Stimulated activated CD4-positive, alpha-beta T cell treated with anti-CD3 and anti-CD28 coated beads, TNF-alpha, amount 100 ng/mL, for 24 hours (primary cell): ENCODE measurements around the gene RYR2.
"Not testable (repeated sequence)": the region's sequence is repeated elsewhere in the genome, so short reads cannot be mapped to it uniquely, and the experiment has no call there.

Experiments used
- DNase-seq, 3 experiments: peaks; one replicate each; pipeline ENCODE4 v3.0.0-alpha.2; 2020; ENCODE audit warnings: low read depth in 3 of 3

The RYR2 gene

DNA sequence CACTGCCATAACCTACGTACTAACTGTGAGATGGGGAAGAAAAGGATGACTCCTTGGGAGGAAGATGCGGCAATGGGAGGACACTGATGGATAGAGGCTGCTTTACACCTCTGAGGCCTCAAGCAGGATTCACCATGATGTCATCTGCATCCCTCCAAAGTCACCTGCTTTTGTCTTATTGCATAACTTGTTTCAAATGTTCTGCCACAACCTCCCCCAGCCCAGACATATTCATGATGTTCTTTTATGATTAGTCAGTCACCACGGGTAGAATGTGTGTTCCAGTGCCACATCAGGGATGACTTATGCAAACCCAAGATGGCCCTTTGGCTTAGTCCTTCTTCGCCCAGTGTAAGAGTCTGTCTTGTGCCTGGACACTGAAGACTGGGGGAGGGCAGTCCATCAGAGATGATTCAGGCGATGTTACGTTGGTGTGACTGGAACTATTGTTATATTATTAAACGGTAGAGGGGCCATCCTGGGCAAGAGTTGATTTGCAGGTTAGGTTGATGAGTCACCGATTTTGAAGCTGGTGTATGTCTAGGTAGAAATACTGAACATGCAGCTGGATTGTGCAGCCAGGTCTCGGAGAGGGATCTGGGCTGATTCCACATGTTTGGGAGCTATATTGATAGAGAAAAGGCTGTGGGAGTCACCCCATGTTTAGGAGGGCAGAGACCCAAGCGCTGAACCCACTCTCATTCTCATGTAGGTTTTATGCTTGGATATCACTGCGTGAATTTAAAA lies 32.6 kb downstream of the RYR2 start:
- no peak for DNase-seq

DNA sequence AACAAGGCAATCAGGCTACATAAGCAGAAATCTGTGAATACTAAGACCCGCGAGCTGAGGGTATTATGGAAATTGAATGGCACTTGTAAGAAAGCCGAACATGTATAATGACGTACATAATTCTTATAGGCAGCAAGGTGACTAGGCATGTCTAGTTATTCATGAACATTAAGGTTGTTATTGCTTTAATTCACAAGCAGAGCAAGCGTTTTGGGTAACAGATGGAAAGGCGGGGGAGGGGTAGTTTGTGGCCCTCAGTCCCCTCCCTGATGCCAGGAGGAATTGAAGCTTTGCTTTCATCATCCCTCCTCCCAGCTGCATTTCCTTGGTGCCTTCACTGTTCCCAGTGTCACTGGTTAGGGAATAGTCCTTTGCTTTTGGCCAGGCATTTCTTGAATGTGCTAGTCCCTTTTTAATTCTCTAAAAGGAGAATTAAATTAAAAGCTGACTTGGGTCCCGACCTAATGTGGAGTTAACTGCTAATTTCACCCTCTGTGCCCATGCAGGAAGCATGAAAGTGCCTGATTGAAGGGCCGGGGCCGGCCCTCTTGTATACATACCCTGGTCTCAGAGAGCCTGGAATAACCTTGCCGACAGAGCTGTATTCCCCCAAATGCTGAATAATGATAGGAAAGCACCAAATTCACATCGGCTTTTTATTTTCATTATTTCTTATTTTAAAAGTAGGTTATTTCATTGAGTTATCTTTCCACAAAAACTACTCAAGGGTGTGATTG lies 42.5 kb downstream of the RYR2 start:
- no peak for DNase-seq

DNA sequence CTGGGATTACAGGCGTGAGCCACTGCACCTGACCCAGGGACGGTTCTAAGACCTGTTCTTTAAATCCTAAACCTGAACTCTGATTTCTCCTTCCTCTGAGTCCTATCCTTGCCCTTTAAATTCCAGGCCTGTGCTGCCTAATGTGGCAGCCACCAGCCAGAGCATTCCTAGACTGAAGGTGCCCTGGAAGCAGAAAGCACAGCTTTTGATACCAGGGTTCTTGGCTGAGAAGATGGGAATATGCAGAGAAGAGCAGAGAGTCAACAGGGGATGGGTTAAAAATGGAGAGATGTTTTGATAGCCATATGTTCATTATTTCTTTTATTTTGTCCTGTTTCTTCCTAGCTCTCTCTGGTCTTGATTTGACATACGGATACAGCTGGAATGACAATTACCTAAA lies 49.7 kb downstream of the RYR2 start:
- no peak for DNase-seq

DNA sequence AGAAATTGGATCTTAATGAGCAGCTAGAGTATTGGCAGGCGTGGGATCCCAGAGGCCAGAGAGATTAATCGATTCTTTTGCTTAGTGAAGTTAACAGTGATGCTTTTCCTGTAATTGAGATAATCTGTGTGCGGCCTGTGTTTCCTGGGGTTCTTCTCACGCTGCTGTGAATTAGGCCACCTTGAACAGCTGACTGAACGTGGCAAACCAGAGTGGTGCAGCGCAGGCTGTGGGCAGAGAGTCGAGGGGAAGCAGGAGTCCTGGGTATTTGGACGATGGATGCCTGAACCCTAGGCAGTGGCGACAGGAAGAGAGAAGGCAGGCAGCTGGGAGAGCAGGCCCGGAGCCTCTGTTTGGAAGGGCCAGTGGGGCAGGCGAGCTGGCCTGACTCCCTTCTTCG lies 51.7 kb downstream of the RYR2 start:
- DNase-seq: no peak

- no peak for DNase-seq
Measured at GRCh38 chr1:237098541-237098940, 56.6 kb downstream of the RYR2 start.

DNA sequence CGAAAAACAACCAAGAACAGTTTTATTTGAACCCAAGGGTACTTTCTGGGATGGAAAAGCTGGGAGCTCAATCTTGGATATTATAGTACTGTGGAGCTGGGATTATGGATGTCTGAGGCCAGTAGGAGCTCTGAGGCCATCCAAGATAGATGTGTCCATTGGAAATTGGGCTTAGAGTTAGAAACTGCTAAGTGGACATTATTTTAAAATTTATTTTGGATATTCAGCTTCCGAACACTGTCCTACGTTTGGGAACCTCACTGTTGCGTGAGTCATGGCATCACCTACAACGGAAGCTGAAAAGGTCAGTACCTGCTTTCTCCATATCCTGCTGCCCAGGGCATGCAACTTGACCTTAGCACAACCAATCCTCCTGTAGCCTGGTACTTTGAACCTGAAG lies 61.0 kb downstream of the RYR2 start:
- DNase-seq: no peak

DNA sequence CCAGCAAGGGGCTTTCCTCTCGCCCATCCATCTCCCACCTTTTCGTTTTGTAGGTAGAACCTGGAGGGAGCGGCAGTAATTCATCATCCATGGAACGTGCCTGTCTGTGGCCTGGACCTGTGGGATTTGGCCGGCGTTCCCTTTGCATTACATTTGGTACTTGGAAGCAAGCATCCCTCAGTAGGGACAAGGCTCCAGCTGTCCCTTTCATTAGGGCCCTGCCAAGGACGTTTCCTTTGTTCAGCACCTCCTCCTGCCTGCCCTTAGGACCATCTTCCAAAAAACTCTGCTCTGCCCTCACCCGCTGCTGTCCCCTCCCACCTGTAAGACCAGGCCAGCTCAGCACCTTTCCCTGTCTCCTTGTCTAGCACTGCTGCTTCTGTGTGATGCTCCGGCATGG lies 62.1 kb downstream of the RYR2 start:
- DNase-seq: no peak

- DNase-seq: no peak
Measured at GRCh38 chr1:237105826-237106225, 63.8 kb downstream of the RYR2 start.

DNA sequence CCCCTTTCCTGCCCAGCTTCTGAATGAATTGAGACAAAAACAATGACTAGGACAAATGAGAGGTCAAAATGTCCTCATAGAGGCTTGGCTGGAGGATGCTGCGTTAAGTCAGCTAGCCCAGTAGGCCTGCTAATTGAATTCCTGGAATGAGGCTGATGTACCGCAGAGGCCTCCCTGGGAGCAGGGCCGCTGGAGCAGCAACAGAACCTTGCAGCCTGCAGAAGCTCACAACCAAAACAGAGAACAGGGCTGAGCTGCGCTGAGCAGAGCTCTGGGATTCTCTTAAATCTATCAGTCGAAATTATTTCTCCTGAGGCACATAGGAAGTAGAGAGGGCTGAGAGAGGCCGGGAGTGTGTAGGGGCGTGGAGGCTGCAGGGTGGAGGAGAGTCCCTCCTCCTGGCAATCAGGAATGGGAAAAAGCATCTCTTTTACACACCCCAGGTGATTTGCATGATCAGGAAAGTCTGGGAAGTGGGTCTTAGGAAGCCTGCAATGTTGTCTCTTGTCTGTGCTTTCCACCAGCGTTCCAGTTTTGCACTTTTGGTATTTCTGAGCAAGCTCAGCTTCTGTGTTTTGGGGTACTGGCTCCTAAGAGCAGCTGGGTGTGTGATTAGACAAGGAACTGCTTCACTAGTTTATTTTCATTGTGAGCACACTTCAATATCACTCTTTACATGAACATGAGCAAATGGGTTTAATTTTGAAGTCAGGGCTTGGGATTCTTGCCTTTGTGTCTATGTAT lies 66.5 kb downstream of the RYR2 start:
- DNase-seq: no peak

GRCh38 chr1:237111807-237112206 lies 69.8 kb downstream of the RYR2 start:
- DNase-seq: no peak

DNA sequence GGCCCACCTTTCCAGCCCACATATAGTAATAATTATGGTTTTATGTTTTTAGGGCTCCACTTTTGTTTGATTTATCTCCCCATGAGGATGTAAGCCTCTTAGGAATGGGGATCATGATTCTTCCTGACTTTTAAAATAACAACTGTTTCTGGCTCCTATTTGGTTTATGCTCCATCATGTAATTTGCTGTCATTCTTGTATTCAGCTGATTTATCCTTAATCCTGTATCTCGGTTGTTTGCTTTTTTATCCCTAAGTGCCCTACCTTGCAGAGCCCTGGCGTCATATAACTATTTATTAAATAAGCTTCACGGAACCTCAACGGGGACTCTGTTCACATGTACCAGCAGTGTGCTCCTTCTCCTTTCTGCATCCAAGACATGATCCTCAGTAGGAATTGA lies 70.7 kb downstream of the RYR2 start:
- DNase-seq: no peak

DNA sequence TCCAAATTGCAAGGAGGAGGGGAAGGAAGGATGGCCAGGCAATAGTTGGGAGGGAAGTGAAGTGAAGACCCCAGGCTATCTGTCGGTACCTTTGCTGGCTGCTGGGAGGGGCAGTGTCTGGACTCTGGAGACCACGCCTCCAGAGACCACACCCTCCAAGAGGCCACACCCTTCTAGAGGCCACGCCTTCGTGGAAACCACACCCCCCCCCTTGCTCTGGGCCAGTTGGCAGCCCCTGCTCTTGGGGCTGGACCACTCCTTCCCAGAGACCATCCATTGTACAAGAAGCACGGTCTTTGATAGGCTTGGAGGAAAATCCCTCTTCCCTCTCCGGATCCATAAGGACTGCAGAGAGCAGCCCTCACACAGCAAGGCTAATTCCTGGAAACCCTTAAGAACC lies 73.1 kb downstream of the RYR2 start:
- no peak for DNase-seq

- DNase-seq: no peak
Measured at GRCh38 chr1:237119091-237119490, 77.1 kb downstream of the RYR2 start.

- DNase-seq: no peak
Measured at GRCh38 chr1:237120683-237121082, 78.7 kb downstream of the RYR2 start.

GRCh38 chr1:237124856-237125462 lies 83.0 kb downstream of the RYR2 start:
- DNase-seq: no peak

DNA sequence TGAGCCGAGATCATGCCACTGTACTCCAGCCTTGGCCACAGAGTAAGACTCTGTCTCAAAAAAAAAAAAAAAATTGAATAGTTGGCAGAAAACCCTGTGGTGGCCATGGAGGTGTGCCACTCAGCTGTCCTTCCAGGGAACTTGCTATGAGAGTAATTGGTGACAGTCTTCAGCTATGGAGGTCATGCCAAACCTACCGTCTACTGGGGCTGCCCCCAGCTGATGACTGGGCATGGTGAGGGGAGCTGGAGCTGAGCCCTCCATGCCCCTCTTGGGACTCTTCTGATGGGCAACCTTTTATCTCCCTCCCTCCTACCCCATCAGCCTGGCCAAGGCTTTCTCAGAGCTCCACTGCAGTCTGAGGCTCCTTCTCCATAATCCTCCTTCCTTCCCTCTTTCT lies 84.2 kb downstream of the RYR2 start:
- DNase-seq: no peak

DNA sequence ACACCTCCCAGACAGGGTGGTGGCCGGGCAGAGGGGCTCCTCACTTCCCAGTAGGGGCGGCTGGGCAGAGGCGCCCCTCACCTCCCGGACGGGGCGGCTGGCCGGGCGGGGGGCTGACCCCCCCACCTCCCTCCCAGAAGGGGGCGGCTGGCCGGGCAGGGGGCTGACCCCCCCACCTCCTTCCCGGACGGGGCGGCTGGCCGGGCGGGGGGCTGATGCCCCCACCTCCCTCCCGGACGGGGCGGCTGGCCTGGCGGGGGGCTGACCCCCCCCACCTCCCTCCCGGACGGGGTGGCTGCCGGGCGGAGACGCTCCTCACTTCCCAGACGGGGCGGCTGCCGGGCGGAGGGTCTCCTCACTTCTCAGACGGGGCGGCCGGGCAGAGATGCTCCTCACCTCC lies 85.3 kb downstream of the RYR2 start:
- DNase-seq: not testable (repeated sequence)

DNA sequence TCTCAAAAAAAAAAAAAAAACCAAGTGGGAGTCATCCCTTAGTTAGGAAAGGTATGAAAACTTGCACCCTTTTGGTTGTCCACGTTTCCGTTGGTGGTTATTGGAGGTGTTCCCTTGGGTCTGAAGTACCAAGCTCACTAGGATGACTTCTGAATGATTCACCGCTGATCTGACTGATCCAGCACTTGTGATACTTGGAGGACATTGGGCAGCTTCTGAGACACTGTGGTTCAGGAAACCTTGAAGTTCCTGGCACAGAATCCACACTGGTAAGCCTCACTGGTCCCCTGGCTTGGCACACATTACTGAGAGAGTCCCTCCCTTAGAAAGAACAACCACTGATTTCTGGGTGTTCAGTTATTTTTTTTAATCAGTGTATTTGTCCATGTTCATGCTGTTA lies 91.9 kb downstream of the RYR2 start:
- DNase-seq: no peak

- no peak for DNase-seq
Measured at GRCh38 chr1:237134929-237135328, 92.9 kb downstream of the RYR2 start.

DNA sequence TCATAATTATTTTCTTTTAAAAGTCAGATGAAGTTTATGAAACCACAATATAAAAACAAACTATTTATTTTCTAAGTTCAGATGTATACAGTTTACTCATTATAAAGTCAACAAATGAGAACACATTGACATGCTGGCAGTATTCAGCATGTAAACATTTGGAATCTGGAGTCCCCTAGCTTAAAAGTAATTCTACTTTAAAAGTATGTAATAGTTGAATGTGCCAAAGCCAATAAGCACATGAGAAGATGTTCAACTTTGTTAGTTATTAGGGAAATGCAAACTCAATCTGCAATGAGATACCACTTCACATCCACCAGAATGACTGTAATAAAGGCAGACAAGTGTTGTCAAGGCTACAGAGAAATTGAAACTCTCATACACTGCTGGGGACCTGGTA lies 96.6 kb downstream of the RYR2 start:
- DNase-seq: no peak

DNA sequence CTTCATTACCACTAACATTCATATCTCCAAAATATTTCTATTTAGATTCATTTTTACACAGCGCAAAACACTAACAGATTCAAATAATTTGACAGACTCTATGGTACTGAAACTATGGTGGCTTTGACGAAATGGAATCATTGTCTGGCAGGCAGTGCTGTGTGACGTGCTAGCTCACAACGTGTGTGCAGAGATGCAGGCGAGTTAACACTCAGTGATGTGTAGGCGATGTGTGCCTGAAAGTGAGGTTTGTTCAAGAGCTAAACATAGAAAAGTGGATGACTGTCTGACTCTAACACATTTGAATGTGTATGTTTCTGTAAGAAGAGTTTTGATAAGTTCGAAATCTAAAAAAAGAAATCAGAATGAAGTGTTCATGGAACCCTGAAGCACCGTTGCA lies 97.7 kb downstream of the RYR2 start:
- DNase-seq: no peak

- DNase-seq: no peak
Measured at GRCh38 chr1:237140986-237141385, 99.0 kb downstream of the RYR2 start.
